Osteoblast (primary cell): ENCODE results near the gene COX11. TPM values are rescaled to one million over a fixed set of nuclear protein-coding genes. Genes with fewer than 3 reads are reported as not detected.

Source experiments
- DNase-seq: peaks from one replicate; pipeline ENCODE4 v3.0.0; 2011; ENCODE audit warnings: low spot score, mixed read lengths; ENCODE audit not compliant: insufficient read length; ENCODE audit errors: missing footprints
- H2AFZ ChIP-seq: 2 replicates; pipeline ENCODE4 v1.6.0; 2011; ENCODE audit warnings: mild to moderate bottlenecking, low read length
- H3K27ac ChIP-seq: 2 replicates; pipeline ENCODE4 v1.5.1; 2011; ENCODE audit warnings: mild to moderate bottlenecking, low read depth, low read length, moderate library complexity
- H3K27me3 ChIP-seq: 2 replicates; pipeline ENCODE4 v1.6.0; 2012; ENCODE audit warnings: mild to moderate bottlenecking, control low read depth, inconsistent platforms, low read length, moderate library complexity; ENCODE audit not compliant: insufficient read depth
- H3K36me3 ChIP-seq: 2 replicates; pipeline ENCODE4 v1.5.1; 2011; ENCODE audit warnings: mild to moderate bottlenecking, low read length, control low read depth, moderate library complexity; ENCODE audit not compliant: insufficient read depth
- H3K4me1 ChIP-seq: 2 replicates; pipeline ENCODE4 v1.5.1; 2011; ENCODE audit warnings: mild to moderate bottlenecking, low read length, control low read depth, moderate library complexity; ENCODE audit not compliant: insufficient read depth
- H3K4me2 ChIP-seq: 2 replicates; pipeline ENCODE4 v1.6.0; 2011; ENCODE audit warnings: mild to moderate bottlenecking, low read length; ENCODE audit not compliant: insufficient read depth
- H3K4me3 ChIP-seq: fragments of 200-600 bp; sonication (generic); 3 replicates; pipeline ENCODE4 v1.5.1; 2012; ENCODE audit warnings: mild to moderate bottlenecking, low read length, inconsistent platforms; ENCODE audit not compliant: insufficient read depth
- H3K79me2 ChIP-seq: 2 replicates; pipeline ENCODE4 v1.6.0; 2012; ENCODE audit warnings: mild to moderate bottlenecking, low read length, control low read depth, inconsistent platforms; ENCODE audit not compliant: insufficient read depth
- H3K9me3 ChIP-seq: 2 replicates; pipeline ENCODE4 v1.5.1; 2011; ENCODE audit warnings: low read depth, low read length, control low read depth
- H4K20me1 ChIP-seq: 2 replicates; pipeline ENCODE4 v1.6.0; 2012; ENCODE audit warnings: mild to moderate bottlenecking, low read length, control low read depth; ENCODE audit not compliant: insufficient read depth
- CTCF ChIP-seq: IDR thresholded peaks from 2 replicates; pipeline ENCODE4 v1.5.1; 2011; ENCODE audit warnings: mild to moderate bottlenecking, low read depth, low read length, moderate library complexity; ENCODE audit errors: extremely low read depth
- total RNA-seq: library from RNA; depleted of rRNA; stranded (reverse); fragments of >200 nt; gene quantifications from 2 replicates; pipeline ENCODE4 v1.2.3, GENCODE V29; 2012

Gene COX11
- total RNA-seq: 38.7 and 44.8 TPM in 2 replicates

GRCh38 chr17:54968262-54968987, at the start of gene COX11, which contains the start of gene STXBP4:
COX11 (minus strand) TSS chr17:54968654; CDS start chr17:54968646, 8 bp downstream.
STXBP4 (plus strand) TSS chr17:54968765; CDS start chr17:54986220, 17,455 bp downstream.
- DNase-seq: peak; percentile 93
- Histone ChIP-seq H3K27ac (peak within 1 kb of the TSS; percentile 83), H3K27me3 (no peaks in the 10 kb centered on the region), H4K20me1 (peaks cover 6% of the 10 kb centered on the region), H3K4me3 (peak within 1 kb of the TSS; percentile 99), H3K79me2 (peaks cover 63% of the 10 kb centered on the region), H2AFZ (peak within 1 kb of the TSS; percentile 99), H3K4me1 (peaks cover 14% of the 10 kb centered on the region), H3K4me2 (peak within 1 kb of the TSS; percentile 86), H3K9me3 (no peaks in the 10 kb centered on the region), H3K36me3 (peaks cover 12% of the 10 kb centered on the region)
- peak; percentile 33 for TF ChIP-seq CTCF

GRCh38 chr17:55005520-55005919, 37.1 kb upstream of the COX11 start:
- no peaks in the 10 kb centered on the region for H4K20me1 ChIP-seq
- no peak for DNase-seq
- H3K4me1 ChIP-seq: no peaks in the 10 kb centered on the region
- H3K4me3 ChIP-seq: no peak overlapping the region
- no peak overlapping the region for H3K27ac ChIP-seq
- no peaks in the 10 kb centered on the region for H3K36me3 ChIP-seq
- peak; percentile 46 for TF ChIP-seq CTCF
- H3K4me2 ChIP-seq: no peak overlapping the region
- H2AFZ ChIP-seq: no peak overlapping the region
- H3K9me3 ChIP-seq: no peaks in the 10 kb centered on the region
- H3K79me2 ChIP-seq: no peaks in the 10 kb centered on the region
- no peaks in the 10 kb centered on the region for H3K27me3 ChIP-seq

- no peak for DNase-seq
- Histone ChIP-seq H4K20me1 (no peaks in the 10 kb centered on the region), H3K79me2 (no peaks in the 10 kb centered on the region), H3K27me3 (no peaks in the 10 kb centered on the region), H3K4me2 (no peak overlapping the region), H3K4me3 (no peak overlapping the region), H2AFZ (no peak overlapping the region), H3K4me1 (no peaks in the 10 kb centered on the region), H3K27ac (no peak overlapping the region), H3K36me3 (no peaks in the 10 kb centered on the region), H3K9me3 (no peaks in the 10 kb centered on the region)
- no peak for TF ChIP-seq CTCF
Observed at GRCh38 chr17:55004484-55004883, 36.0 kb upstream of the COX11 start.

GRCh38 chr17:55002458-55002857, 34.0 kb upstream of the COX11 start:
- no peaks in the 10 kb centered on the region for H3K9me3 ChIP-seq
- DNase-seq: no peak
- no peak overlapping the region for H2AFZ ChIP-seq
- H3K79me2 ChIP-seq: no peaks in the 10 kb centered on the region
- no peak for TF ChIP-seq CTCF
- H3K4me3 ChIP-seq: no peak overlapping the region
- no peaks in the 10 kb centered on the region for H3K4me1 ChIP-seq
- H3K36me3 ChIP-seq: no peaks in the 10 kb centered on the region
- no peak overlapping the region for H3K27ac ChIP-seq
- no peaks in the 10 kb centered on the region for H4K20me1 ChIP-seq
- H3K27me3 ChIP-seq: no peaks in the 10 kb centered on the region
- no peak overlapping the region for H3K4me2 ChIP-seq
